ENCODE results near the gene ZBTB49.
A peak's percentile ranks its signal among the peaks of the same experiment; 100 is the strongest.

Gene ZBTB49

DNA sequence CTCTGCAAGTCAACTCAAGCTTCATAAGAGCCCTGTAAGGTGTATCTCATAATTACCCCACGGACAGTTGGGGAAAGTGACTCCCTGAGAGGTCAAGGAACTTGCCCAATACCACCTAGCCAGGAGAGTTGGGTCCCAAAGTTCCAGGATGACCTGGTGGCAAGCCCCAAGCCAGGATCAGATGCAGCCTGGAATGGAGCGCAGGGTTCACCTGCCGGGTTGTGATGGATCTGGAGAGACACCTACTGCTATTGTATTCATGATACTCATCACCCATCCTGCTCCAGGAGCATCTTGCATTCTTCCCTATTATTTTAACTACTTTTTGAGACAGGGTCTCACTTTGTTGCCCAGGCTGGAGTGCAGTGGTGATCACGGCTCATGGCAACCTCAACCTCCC is 36.1 kb downstream of the ZBTB49 start:
- DNase-seq (ENCODE audit: low read depth): no peak

DNA sequence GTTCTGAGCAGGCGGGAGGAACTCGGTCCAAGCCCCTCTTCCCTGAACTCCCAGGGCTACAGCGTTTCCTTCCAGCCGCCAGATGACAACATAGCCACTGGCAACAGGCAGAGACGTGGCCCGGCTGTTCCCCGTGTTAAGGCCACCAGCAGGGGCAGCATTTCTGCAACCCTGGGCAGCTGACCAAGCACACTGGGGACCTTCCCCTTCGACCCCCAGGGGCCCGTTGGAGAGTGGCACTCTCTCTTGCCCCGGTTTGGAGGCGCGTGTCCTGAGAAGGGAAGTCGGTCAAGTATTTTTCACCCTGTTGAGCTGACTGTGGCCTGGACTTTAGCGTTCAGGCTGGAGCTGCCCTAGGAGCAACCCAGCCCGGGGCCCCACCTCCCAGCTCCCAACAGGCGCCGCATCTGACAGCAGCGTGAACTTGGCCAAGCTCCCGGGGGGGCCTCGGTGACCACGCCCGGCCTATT is 37.6 kb downstream of the ZBTB49 start:
- DNase-seq (ENCODE audit: low read depth): no peak

DNA sequence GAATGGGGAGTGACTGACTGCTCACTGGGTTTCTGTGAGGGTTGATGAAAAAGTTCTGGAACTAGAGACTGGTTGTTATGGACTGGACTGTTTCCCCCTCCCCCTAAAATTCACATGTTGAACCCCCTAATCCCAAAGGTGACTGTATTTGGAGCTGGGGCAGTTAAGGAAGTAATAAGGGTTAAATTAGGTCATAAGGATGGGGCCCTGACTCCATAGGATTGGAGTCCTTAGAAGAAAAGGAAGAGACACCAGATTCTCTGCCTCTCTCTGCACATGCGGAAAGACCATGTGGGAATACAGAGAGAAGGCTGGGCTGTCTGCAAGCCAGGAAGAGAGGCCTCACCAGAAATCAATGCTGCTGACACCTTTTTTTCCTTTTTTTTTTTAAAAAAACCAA is 38.2 kb downstream of the ZBTB49 start:
- DNase-seq (ENCODE audit: low read depth): no peak

DNA sequence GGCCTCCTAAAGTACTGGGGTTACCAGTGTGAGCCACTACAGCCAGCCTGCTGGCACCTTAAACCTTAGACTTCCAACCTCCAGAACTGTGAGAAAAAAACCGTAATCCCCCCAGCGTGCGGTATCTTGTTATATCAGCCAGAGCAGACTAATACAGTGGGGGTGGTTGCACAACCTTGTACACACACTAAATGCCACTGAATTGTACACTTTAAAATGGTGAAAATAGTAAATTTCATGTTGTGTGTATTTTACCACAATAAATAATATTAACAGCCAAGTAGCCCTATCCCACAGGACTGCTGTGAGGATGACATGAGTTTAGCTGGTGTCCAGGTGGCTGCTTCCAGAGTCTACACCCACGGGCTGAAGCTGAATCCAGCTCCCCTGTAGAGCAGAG is 38.8 kb downstream of the ZBTB49 start:
- no peak for DNase-seq (ENCODE audit: low read depth)

DNA sequence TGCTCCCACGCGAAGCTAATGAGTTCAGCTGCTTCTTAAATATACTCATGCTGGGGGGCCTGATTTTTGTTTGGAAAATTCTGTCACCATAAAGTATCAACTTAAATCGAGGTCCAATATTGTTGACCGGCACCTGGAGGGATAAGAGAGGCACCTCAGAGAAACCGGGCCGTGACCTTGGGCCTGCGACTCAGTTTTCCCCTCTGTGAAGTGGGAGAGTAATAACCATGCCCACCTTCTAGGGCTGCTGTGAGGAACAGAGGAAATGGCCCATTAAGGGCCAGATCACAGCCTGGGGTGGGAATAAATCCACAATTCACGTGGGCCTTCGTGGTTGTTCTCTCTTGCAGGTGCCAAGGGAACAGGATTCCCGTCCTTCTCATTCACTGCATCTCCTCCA is 39.4 kb downstream of the ZBTB49 start:
- DNase-seq (ENCODE audit: low read depth): no peak

DNA sequence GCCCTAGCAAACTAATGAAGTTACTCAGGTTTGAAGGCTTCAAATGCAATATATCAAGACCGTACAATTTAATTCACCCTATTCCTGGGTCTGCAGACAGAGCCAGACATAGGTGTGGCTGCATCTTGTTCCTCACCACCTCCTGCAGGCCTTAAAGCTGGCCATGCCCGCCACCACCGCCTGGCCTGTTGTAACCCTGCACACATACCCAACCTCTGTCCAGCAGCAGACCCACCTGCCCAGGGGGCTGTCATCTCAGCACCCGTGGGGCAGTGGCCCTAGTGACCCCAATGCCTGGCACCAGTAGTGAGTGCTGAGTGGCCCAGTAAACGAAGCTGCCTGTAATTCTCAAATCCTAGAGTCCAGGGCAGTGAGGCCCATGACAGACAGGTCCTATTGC is 40.7 kb downstream of the ZBTB49 start:
- DNase-seq (ENCODE audit: low read depth): no peak

DNA sequence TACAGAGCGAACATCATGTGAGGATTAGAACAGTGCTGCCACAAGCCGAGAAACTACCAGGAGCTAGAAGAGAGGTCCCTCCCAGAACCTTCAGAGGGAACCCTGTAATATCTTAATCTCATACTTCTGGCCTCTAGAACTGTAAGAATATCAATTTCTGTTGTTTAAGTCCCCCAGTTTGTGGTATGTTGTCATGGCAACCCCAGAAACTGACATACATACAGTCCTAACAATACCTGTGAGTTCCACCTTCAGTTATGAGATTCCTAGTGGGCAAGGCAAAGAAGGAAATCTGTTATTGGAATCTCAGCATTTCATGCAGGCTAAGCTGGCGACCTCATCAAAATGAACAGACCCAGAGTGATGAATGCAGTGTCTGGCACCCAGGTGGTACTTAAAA is 42.5 kb downstream of the ZBTB49 start:
- DNase-seq (ENCODE audit: low read depth): no peak

DNA sequence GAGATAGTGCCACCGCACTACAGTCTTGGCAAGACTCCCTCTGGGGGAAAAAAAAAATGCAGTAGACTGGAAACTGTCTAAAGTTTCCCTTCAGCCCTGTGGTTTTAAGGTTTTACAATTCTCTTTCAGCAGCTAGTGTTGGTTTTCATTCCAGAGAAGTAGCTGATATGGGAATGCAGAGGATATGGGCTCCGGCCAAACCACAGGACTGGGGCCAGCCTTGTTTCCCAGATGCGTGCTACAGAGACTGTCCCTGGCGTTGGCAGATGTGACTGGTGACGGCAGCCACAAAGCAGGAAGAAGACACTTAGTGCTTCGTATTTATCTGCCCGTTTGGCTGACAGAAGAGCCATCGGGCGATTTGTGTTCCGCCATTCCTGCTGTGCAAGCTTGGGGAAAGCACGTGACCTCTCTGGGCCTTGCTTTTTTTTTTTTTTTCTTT is 43.2 kb downstream of the ZBTB49 start:
- DNase-seq (ENCODE audit: low read depth): no peak

DNA sequence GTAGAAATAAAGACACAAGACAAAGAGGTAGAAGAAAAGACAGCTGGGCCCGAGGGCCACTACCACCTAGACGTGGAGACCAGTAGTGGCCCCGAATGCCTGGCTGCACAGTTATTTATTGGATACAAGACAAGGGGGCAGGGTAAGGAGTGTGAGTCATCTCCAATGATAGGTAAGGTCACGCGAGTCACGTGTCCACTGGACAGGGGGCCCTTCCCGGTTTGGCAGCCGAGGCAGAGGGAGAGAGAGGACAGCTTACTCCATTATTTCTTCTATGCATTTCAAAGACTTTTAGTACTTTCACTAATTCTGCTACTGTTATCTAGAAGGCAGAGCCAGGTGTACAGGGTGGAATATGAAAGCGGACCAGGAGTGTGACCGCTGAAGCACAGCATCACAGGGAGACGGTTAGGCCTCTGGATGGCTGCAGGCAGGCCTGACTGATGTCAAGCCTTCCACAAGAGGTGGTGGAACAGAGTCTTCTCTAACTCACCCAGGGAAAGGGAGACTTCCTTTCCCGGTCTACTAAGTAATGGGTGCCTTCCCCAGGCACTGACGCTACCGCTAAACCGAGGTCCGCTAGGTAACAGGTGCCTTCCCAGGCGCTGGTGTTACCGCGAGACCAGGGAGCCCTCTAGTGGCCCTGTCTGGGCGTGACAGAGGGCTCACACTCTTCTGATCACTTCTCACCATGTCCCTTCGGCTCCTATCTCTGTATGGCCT is 44.9 kb downstream of the ZBTB49 start:
- DNase-seq (ENCODE audit: low read depth): peak; percentile 62

DNA sequence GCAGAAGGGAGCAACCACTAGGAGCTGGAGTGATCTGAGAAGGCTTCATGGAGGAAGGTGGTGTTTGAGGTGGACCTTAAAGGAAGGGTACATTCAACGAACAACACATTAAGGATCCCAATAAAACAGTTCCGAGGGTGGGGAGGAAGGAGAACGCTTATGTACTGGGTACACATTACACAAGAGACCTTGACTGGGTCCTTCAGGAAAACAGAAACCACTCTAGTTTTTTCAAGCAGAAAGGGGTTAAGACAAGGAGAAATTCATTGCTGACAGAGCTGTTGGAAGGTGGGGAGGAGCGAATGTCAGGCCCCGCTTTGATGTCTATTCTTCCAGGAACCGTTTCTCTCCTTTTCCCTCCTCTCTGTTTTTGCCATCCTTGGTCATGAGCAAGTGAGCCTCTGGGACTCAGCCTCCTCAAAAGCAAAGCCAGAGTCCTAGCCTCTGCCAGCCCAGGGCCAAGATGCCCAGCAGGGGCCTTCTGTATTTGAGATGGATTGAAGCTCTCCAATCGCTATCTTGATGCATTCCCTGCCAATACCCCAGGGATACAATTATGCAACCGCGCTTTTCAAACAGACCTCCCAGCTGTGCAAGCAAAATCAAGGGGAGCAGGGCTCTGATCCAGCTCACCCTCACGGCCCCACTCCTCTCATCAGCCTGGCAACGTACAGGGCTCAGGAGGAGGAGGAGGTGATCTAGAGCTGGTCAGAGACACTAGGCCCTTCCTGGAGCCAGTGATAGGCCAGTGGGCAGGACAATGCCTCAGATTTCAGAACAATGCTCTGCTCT is 48.4 kb downstream of the ZBTB49 start:
- no peak for DNase-seq (ENCODE audit: low read depth)

DNA sequence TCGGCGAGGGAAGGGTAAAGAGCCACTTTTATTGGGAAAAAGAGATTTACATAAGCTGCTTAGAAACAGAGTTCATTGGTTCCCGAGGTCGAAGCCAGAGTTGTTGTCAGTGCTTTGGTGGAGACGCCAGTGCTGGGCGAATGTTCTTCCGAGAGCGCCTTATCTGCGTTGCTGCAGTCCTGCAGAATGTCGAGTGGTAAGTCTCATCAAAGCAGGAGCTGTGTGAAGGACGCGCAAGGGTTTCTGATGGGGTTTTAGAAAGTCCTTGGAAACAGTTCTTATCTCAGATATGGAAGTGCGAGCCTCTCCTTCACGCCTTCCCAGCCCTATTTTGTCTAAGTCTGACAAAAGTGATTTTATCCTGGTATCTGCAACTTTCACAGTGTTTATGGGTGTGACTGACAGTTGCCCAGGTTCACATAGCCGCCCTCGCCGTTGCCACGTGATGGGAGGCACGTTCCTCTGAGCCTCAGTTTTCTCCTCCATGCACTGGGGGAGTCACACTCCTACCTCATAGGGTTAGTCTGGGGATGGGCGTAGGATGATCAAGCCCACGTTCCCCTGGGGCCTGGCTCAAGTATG is 49.5 kb downstream of the ZBTB49 start:
- DNase-seq (ENCODE audit: low read depth): no peak

DNA sequence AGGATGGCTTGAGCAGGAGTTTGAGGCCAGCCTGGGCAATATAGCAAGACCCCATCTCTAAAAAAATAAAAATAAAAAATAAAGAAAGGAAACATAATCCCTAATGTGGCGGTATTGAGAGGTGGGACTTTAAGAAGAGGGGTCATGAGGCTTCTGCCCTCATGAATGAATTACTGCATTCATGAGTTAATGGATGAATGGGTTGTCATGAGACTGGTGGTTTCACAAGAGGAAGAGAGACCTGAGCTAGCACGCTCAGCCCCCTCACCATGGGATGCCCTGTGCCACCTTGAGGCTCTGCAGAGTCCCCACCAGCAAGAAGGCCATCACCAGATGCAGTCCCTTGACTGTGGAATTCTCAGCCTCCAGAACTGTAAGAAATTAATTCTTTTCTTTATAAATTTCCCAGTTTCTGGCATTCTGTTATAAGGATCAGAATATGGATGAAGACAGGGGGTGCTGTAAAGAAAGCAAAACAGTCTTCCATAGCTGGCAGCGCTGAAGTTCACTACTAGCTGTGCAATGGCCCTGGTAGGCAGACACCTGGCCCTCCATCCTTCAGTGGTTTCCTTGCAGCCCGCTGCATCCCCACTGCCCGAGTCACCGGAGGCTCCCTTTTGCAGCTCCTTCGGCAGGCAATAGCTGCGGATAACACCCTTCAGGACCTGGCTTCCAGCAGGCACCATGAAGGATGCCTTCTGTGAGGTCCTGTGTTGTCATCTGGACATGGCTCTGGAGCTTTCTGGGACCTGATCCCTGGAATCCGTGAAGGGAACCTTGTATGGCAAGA is 52.0 kb downstream of the ZBTB49 start:
- no peak for DNase-seq (ENCODE audit: low read depth)

DNA sequence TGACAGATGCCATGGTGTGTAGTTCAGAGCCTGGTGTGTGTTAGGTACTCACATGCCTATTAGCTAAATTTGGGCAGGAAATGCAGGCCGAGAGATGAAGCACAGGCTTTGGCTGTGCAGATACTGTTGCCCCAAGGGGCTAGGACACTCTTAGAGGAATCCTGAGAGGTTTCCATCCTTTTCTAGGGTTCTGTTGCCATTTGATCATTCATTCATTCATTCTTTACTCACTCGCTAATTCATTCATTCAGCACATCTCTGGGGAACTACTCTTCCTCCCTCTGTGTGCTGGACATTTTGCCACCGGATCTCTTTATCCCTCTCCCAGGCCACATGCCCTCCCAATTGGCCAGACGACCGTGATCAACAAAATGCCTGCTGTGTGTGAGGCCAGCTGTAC is 53.0 kb downstream of the ZBTB49 start:
- DNase-seq (ENCODE audit: low read depth): no peak

DNA sequence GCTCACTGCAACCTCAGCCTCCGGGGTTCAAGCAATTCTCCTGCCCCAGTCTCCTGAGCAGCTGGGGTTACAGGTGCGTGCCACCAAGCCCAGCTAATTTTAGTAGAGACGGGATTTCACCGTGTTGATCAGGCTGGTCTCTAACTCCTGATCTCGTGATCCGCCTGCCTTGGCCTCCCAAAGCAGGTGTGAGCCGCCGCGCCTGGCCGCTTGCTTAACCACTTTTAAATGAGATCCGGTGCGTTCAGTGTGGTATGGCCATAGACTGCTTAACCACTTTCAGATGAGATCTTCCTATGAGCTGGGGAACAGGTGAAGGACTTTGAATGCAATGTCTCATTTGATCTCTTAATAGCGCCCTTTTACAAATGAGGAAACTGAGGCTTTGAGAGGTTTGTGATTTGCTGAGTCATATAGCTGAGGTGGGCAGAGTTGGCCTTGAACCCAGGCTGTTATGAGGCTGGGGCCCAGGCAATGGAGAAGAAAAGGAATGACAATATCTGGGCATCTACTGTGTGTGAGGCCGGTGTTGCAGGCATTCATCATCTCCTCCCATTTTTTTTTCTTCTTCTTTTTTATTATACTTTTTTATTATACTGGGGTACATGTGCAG is 55.0 kb downstream of the ZBTB49 start:
- DNase-seq (ENCODE audit: low read depth): no peak

DNA sequence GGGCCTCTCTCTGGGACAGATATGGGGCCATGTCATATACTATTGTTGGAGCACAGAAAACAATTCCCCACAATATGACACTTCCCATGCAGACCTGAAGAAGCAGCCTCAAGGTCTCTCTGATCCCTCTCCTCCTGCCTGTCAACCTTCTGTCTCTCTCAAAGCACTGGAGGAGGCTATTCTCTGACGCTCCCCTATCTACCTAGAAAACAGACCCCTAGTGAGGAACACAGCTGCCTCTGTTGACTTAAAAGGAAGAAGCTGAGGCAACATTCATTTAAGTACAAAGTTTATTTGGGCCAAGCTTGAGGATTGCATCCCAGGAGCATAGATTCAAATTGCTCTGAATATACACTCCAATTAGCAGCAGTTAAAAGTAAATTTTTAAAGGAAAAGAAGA is 57.5 kb downstream of the ZBTB49 start:
- no peak for DNase-seq (ENCODE audit: low read depth)

DNA sequence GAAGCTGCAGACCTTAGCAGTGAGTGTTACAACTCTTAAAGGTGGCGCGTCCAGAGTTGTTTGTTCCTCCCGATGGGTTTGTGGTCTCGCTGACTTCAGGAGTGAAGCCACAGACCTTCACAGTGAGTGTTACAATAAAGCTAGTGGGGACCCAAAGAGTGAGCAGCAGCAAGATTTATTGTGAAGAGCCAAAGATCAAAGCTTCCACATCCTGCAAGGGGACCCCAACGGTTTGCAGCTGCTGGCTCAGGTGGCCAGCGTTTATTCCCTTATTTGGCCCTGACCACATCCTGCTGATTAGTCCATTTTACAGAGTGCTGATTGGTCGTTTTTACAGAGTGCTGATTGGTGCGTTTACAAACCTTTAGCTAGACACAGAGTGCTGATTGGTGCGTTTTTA is 58.5 kb downstream of the ZBTB49 start:
- DNase-seq (ENCODE audit: low read depth): peak; percentile 1

DNA sequence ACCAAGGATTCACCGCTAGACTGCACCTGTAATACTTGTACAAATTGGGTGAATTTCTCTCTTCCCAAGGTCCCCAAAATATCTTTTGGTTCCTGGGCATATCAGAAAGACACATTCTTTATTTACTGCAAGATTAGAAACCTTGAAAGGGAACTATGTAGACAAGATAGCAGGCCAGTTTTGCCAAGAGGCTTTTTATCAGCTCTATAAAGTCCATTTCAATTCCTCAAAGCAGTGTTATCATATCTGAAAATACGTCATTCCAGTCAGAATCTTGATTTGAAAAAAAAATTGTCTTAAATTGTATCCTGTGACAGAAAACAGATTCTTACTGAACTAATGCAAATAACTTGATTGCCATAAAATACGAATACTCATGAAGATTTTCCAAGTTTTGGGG is 59.8 kb downstream of the ZBTB49 start:
- DNase-seq (ENCODE audit: low read depth): no peak

DNA sequence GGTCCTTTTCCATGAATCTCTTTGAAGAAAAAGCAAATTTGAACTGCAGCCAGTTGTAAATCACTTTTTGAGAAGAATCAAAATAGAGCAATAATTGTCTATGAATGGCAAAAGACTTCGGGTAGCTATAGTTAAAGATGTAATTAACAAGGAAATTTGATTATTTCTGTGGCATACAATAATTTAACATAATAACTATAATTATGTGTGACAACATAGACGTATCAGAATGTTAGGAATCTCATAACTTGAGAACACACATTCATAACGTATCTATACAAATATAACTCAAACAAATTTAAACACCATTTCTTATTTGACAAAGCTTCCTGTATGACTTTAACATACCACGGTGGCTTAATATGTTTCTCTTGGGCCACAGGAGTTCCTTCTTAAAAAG is 60.9 kb downstream of the ZBTB49 start:
- no peak for DNase-seq (ENCODE audit: low read depth)

DNA sequence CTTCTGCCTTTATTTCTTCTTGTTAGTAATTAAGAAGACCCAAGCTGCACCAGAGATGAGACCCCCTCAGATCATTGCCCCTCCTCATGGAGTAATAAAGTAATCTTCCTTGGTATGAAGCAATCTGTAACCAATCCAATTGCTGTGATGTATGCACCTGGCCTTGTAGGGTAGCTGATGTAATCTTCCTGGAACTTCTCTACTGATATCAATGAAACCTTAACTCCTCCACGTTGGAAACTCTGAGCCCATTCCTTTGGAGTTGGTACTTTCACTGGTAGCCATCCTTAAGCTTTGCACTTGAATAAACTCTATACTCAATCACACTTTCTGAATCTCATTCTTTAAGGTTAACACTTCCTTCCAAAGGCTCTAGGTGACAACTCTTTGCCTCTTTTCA is 65.3 kb downstream of the ZBTB49 start:
- no peak for DNase-seq (ENCODE audit: low read depth)

DNA sequence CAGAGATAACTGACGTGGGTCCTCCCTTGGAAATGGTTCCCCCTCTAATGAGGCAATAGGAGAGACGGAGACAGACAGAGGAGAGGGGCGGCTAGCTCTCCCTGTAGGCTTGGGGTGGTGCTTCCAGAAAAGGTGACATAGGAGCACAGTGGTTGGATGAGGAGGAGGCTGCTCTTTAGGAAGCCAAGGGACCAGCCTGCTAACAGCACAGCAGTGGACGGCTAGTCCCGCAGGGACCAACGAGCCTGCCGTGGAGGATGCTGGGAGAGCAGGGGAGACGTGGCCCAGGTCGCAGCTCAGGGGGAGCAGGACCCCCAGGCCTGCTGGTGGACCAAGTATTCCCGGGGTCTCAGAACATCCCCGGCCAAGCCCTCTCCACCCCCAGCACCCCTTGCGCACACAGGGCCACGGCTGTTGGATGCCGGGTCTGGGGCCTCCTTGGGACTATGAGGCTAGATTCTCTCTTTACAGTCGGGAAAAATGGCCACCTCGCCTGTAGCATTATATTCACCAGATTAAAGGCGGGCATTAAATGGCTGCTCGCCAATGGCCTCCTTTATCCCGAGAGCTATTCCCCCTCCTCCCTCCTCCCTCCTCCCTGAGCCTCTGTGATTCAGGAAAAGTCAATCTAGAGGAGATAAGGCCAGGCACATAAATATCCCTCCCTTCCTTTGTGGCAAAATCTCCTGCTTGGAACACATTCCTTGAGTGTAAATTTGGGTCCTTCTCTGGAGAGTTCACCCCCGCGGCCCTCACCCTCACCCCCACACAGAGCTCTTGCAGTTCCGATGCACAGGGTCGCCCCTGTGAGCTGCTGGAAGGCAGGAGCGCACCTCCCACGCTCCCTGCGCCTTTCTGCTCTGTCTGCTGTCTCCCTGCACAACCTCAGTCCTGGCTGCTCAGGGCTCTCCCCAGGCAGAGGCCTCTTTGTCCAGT is 66.3 kb downstream of the ZBTB49 start:
- no peak for DNase-seq (ENCODE audit: low read depth)

Data from activated T-cell treated with anti-CD3 and anti-CD28 coated beads for 24 hours (primary cell).